OCI-LY7 (cell line): ENCODE results near the gene MUC4. TPM values are rescaled to one million over a fixed set of nuclear protein-coding genes. Genes with fewer than 3 reads are reported as not detected.
A peak's percentile ranks its signal among the peaks of the same experiment; 100 is the strongest.
"Not testable (repeated sequence)": the region's sequence is repeated elsewhere in the genome, so short reads cannot be mapped to it uniquely, and the experiment has no call there.

ENCODE experiments used
- BruUV-seq: library from RNA; stranded (reverse); fragments of 400-500 nt; replicated peaks from 2 replicates; lab custom pipeline; 2021; lab: Mats Ljungman, UMichigan
- CTCF ChIA-PET: fragments of 300-600 bp; sonication (Branson Sonifier 250); formaldehyde crosslinking; loops from one replicate; lab custom pipeline; 2022; ENCODE audit warnings: antibody characterized with exemption; ENCODE audit not compliant: unreplicated experiment; lab: Charles Lee
- POLR2A ChIA-PET: fragments of 300-600 bp; sonication (Branson Sonifier 250); formaldehyde crosslinking; loops from one replicate; lab custom pipeline; 2022; ENCODE audit warnings: antibody characterized with exemption; lab: Charles Lee
- DNase-seq: peaks from one replicate; pipeline ENCODE4 v3.0.0-alpha.2; 2015; ENCODE audit warnings: low spot score
- H2AFZ ChIP-seq: fragments of 200-600 bp; sonication (generic), shearing (Covaris generic); 2 replicates; pipeline ENCODE4 v1.6.1; 2014; ENCODE audit warnings: mild to moderate bottlenecking, antibody characterized with exemption, low read length, moderate library complexity
- H3K27ac ChIP-seq: fragments of 200-600 bp; sonication (generic); 2 replicates; pipeline ENCODE4 v1.5.1; 2014; ENCODE audit warnings: mixed run types, low read depth, mild to moderate bottlenecking, moderate library complexity, low read length, inconsistent platforms; ENCODE audit not compliant: poor library complexity, severe bottlenecking
- H3K36me3 ChIP-seq: fragments of 200-600 bp; sonication (generic); 2 replicates; pipeline ENCODE4 v1.6.1; 2014; ENCODE audit warnings: mild to moderate bottlenecking, antibody characterized with exemption, low read length, moderate library complexity, mixed read lengths; ENCODE audit not compliant: insufficient read depth
- H3K4me1 ChIP-seq: fragments of 200-600 bp; sonication (generic); 2 replicates; pipeline ENCODE4 v1.5.1; 2014; ENCODE audit warnings: mild to moderate bottlenecking, low read length; ENCODE audit not compliant: insufficient read depth, poor library complexity, severe bottlenecking
- H3K4me2 ChIP-seq: fragments of 200-600 bp; sonication (generic); 2 replicates; pipeline ENCODE4 v1.6.1; 2014; ENCODE audit warnings: mild to moderate bottlenecking, low read length
- H3K4me3 ChIP-seq: fragments of 200-600 bp; sonication (generic); 2 replicates; pipeline ENCODE4 v1.5.1; 2014; ENCODE audit warnings: mild to moderate bottlenecking, low read depth, low read length; ENCODE audit not compliant: poor library complexity, severe bottlenecking
- H3K79me2 ChIP-seq: fragments of 200-600 bp; sonication (generic); 2 replicates; pipeline ENCODE4 v1.6.1; 2016; ENCODE audit warnings: low read depth, mild to moderate bottlenecking, low read length, moderate library complexity, mixed read lengths; ENCODE audit not compliant: insufficient read depth
- H3K9me2 ChIP-seq: fragments of 200-600 bp; sonication (generic); 2 replicates; pipeline ENCODE4 v1.6.1; 2016; ENCODE audit warnings: mild to moderate bottlenecking, low read length, mixed read lengths; ENCODE audit not compliant: insufficient read depth
- H3K9me3 ChIP-seq: fragments of 200-600 bp; sonication (generic); 2 replicates; pipeline ENCODE4 v1.6.1; 2014; ENCODE audit warnings: mild to moderate bottlenecking, mixed run types, low read length, mixed read lengths
- H4K20me1 ChIP-seq: fragments of 200-600 bp; sonication (generic); 2 replicates; pipeline ENCODE4 v1.6.1; 2014; ENCODE audit warnings: mild to moderate bottlenecking, antibody characterized with exemption, low read length, moderate library complexity, mixed read lengths; ENCODE audit not compliant: insufficient read depth
- intact Hi-C: fragments of 100-400 bp; cut with micrococcal nuclease; formaldehyde crosslinking; loops from one replicate; pipeline ENCODE4 v1.10.0; 2022; ENCODE audit not compliant: unreplicated experiment
- total RNA-seq, 2 experiments: library from RNA; depleted of rRNA in 1 of 2; stranded (reverse); fragments of >200 nt in 1 of 2; shearing (Covaris generic) in 1 of 2; gene quantifications; 2 replicates each; pipeline ENCODE4 v1.2.3, GENCODE V29; 2014 to 2022

MUC4 gene
- total RNA-seq, 2 experiments from 2014 or later = 0.03 to 0.42 TPM

DNA sequence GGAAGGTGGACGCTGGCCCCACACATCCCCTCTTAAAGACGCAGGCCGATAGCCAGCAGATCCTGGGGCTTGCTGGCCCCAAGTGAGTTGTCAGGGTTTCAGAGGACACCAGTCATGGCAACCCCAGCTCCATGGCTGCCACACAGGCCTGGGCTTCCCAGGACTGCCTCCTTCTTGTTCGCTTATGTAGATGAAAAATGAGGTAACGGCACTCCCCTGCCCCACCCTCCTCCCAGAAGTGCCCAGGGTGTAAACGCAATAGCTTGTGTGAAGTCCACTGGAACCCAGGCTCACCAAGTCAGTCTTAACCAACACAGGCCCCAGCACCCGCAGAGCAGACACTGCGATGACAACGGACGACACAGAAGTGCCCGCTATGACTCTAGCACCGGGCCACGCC, 87.4 kb downstream of the MUC4 start:
- H3K79me2 ChIP-seq, H2AFZ ChIP-seq, H3K4me1 ChIP-seq, H3K4me2 ChIP-seq, H3K9me2 ChIP-seq, BruUV-seq, CTCF ChIA-PET, H3K9me3 ChIP-seq, DNase-seq, H4K20me1 ChIP-seq, H3K27ac ChIP-seq, H3K36me3 ChIP-seq, POLR2A ChIA-PET, H3K4me3 ChIP-seq: not testable (repeated sequence)
- intact Hi-C loops = loop anchor here (5.0 kb wide), 1 partner anchor 112 kb away; no protein-coding TSS in a partner anchor

DNA sequence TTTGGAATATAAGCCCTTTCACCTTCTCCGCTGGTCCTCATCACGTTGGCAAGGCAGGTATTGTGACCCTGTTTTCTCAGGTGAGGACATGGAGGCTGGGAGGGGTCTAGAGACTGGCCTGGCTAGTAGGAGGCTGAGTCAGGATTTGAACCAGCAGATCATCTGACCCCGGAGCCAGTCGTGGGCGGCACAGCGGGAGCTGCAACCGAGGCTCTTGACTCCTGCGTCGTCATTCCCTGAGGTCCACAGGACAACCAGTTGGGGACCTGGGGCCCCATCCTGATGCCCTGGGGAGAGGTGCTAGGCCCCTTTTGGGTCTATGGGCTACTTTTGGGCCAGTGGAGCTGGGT, 88.8 kb downstream of the MUC4 start:
- not testable (repeated sequence) for H2AFZ ChIP-seq, BruUV-seq

DNA sequence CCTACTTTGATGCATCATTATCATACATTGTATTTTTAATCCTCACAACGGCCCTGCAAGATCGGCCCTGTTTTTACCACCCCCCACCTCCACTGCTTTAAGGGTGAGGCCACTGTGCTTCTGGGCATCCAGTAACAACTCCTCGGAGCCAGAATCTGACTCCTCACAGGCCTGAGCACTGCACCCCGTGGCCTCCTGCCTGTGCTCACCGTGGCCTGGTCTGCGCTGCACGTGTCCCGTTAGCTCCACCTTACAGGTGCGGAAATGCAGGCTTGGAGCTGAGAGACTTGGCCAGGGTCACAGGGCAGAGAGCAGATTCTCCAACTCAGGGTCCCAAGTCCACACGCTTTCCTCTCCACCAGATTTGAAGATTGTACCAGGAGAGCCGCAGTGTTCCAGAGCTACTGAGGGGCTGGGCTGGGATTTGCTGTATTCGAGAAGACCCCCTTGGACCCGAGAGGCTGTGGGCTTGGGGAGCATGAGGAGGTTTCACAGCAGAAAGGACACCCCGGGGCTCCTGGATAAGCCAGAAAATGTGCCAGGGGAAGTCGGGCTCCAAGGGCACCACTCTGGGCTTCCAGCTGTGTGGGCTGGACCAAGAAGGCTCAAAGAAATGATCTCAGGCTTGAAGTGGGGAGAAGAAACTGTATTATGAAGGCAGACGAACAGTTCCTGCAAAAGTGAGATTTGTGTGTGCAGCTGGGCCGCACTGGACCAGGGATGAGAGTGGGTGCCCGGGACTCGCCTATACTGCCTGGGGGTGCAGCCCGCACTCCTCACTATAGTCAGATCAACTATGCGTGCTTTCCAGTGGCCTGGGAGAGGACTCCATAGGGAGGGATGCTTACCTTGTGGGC, 89.4 kb downstream of the MUC4 start:
- POLR2A ChIA-PET, H2AFZ ChIP-seq, H3K27ac ChIP-seq, H3K4me2 ChIP-seq, H3K9me3 ChIP-seq, H3K36me3 ChIP-seq, H3K79me2 ChIP-seq, H4K20me1 ChIP-seq, H3K4me1 ChIP-seq, CTCF ChIA-PET, DNase-seq, H3K9me2 ChIP-seq, BruUV-seq, H3K4me3 ChIP-seq: not testable (repeated sequence)
- intact Hi-C loops = loop anchor here (5.0 kb wide), 1 partner anchor 110 kb away; no protein-coding TSS in a partner anchor

More for the DNA sequence above, 88.8 kb downstream of the MUC4 start:
- CTCF ChIA-PET, H3K4me3 ChIP-seq, H3K4me2 ChIP-seq, H3K79me2 ChIP-seq, H4K20me1 ChIP-seq, POLR2A ChIA-PET, H3K4me1 ChIP-seq, H3K27ac ChIP-seq, H3K36me3 ChIP-seq, H3K9me3 ChIP-seq, H3K9me2 ChIP-seq, DNase-seq: not testable (repeated sequence)
- intact Hi-C loops = loop anchor here (5.0 kb wide), 1 partner anchor 111 kb away; no protein-coding TSS in a partner anchor

DNA sequence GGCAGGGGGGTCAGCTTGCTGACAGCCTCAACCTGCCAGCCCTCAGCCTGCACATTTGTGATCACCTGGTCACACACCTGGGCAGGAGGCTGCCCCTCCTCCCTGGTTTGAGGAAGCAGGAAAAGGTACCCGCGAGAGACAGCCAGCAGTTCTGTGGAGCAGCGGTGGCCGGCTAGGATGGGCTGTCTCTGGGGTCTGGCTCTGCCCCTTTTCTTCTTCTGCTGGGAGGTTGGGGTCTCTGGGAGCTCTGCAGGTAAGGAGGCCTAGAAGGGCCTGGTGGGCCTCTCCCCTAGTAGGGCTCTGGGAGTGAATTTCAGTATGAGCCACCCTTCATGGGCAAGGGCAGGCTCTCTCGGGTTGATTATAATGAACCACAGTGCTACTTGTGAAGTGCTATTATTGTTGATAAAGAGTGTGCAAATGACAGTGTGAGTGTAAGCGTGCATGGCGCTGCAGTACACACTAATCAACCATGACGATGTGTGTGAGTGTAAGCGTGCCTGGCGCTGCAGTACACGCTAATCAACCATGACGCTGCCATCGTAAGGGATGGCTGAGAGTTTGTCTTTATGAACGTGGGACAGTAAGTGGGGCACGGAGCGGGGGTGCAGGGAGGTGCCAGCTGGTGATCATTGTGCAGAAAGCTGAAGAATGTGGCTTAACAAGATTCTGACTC, 90.8 kb downstream of the MUC4 start, which contains the start of gene MUC20:
Gene MUC20, plus strand, starts transcription at position 148 of the 676 bp plus-strand sequence. Its CDS starts 30 bp downstream, at position 178.
- H2AFZ ChIP-seq, H3K79me2 ChIP-seq, H3K9me3 ChIP-seq, CTCF ChIA-PET, H4K20me1 ChIP-seq, DNase-seq, H3K36me3 ChIP-seq, H3K4me1 ChIP-seq, H3K9me2 ChIP-seq, H3K27ac ChIP-seq, BruUV-seq: not testable (repeated sequence)
- Histone ChIP-seq H3K4me2 (peak within 1 kb of the TSS; percentile 31; the same call in 1 of the 2 replicates), H3K4me3 (peak within 1 kb of the TSS; percentile 52)
- POLR2A ChIA-PET = interaction anchor here (0.6 kb wide), 1 partner anchor 20 kb away, joined by 4 read pairs; no protein-coding TSS in a partner anchor
- intact Hi-C loops = loop anchor here (5.0 kb wide), 1 partner anchor 109 kb away; no protein-coding TSS in a partner anchor

DNA sequence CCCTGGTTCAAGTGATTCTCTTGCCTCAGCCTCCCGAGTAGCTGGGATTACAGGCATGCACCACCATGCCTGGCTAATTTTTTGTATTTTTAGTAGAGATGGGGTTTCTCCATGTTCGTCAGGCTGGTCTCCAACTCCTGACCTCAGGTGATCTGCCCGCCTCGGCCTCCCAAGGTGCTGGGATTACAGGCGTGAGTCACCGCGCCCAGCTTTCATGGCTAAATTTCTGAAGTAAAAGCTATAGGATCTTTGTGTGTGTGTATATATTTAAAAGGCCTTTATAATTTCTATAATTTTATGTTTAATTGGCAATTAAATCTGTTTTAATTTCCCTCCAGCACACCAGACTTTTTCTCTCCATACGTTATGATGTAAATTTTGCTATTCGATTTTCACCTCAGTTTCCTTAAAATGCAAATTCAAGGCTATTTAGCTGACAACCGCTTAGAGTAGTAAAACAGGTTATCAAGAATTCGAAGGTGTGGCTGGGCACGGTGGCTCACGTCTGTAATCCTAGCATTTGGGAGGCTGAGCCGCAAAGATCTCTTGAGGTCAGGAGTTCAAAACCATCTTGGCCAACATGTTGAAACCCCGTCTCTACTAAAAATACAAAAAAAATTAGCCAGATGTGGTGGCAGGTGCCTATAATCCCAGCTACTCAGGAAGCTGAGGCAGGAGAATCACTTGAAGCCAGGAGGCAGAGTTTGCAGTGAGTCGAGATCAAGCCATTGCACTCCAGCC, 92.0 kb downstream of the MUC4 start:
- H3K9me3 ChIP-seq, H3K27ac ChIP-seq, H4K20me1 ChIP-seq, H2AFZ ChIP-seq, H3K9me2 ChIP-seq, H3K4me3 ChIP-seq, CTCF ChIA-PET, H3K4me1 ChIP-seq, DNase-seq, H3K79me2 ChIP-seq, BruUV-seq, H3K36me3 ChIP-seq, H3K4me2 ChIP-seq: not testable (repeated sequence)
- POLR2A ChIA-PET = interaction anchor here (0.6 to 0.7 kb wide), 3 partner anchors 270 to 1303 kb away, joined by 3 read pairs; no protein-coding TSS in a partner anchor
- intact Hi-C loops = loop anchor here (5.0 kb wide), 2 partner anchors 97 to 107 kb away; no protein-coding TSS in a partner anchor
